Thyroid gland (tissue), 4 donors: ENCODE measurements around the gene BUD31.

Source experiments
- CTCF ChIP-seq, 6 experiments: fragments of 200-600 bp in 3 of 6; fragments of 450-650 bp in 3 of 6; sonication (generic) in 3 of 6; IDR thresholded peaks; one replicate each; pipeline ENCODE4 v1.5.1; 2016 to 2019; ENCODE audit warnings: antibody characterized with exemption in 6 of 6, mild to moderate bottlenecking in 2 of 6, inconsistent platforms in 1 of 6, moderate library complexity in 1 of 6
- POLR2A ChIP-seq, 2 donors: fragments of 450-650 bp; IDR thresholded peaks; one replicate each; pipeline ENCODE4 v1.6.1; 2017; ENCODE audit warnings: antibody characterized with exemption in 2 of 2, mild to moderate bottlenecking in 2 of 2, moderate library complexity in 1 of 2

- TF ChIP-seq POLR2A (IDR thresholded peaks at IDR 0.05) (no peak), CTCF (IDR thresholded peaks at IDR 0.05) (no peak)
These were observed 25.6 kb upstream of the BUD31 start for GRCh38 chr7:99383203-99383602.
